Fibroblast of lung (primary cell): ENCODE data around the gene SLC22A6.

Experiments
- EZH2 ChIP-seq: IDR thresholded peaks from 2 replicates; pipeline ENCODE4 v1.5.1; 2012; ENCODE audit warnings: low read length, control low read depth, mild to moderate bottlenecking; ENCODE audit errors: missing control alignments
- TF ChIP-seq, protein P1 (sequence below), 2 donors: IDR thresholded peaks in 1 of 2; conservative IDR thresholded peaks in 1 of 2; 1 replicate in 1 of 2; 2 replicates in 1 of 2; pipeline ENCODE4 v1.5.1; 2011 to 2012; ENCODE audit warnings: low read length in 2 of 2, control low read depth in 1 of 2, inconsistent platforms in 1 of 2, low read depth in 1 of 2, mild to moderate bottlenecking in 1 of 2

DNA sequence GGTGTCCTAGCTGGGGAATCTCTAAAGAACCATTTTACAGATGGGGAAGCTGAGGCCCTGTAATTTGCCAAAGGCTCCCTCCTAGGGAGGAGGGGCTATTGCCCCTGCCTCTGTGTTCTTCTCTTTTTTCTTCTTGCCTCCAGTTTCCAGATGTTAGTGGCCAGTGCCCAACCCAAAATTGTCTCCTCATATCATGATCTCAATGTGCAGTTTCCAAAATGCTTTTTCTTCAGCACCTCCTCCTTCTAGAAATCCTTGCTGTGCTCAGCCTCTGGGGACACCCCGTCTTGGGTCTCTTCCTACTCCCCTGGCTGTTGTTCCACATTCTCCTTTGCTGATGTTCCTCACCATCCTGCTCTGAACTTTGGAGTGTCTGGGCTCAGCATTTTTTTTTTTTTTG is 54.1 kb downstream of the SLC22A6 start:
- TF ChIP-seq, protein P1, sequence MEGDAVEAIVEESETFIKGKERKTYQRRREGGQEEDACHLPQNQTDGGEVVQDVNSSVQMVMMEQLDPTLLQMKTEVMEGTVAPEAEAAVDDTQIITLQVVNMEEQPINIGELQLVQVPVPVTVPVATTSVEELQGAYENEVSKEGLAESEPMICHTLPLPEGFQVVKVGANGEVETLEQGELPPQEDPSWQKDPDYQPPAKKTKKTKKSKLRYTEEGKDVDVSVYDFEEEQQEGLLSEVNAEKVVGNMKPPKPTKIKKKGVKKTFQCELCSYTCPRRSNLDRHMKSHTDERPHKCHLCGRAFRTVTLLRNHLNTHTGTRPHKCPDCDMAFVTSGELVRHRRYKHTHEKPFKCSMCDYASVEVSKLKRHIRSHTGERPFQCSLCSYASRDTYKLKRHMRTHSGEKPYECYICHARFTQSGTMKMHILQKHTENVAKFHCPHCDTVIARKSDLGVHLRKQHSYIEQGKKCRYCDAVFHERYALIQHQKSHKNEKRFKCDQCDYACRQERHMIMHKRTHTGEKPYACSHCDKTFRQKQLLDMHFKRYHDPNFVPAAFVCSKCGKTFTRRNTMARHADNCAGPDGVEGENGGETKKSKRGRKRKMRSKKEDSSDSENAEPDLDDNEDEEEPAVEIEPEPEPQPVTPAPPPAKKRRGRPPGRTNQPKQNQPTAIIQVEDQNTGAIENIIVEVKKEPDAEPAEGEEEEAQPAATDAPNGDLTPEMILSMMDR (conservative IDR thresholded peaks at IDR 0.05 in 1 of 2, IDR thresholded peaks at IDR 0.05 in 1 of 2; ENCODE audit: low read depth in 1 of 2, low read length in 2 of 2): no peak
- no peak for TF ChIP-seq EZH2
